Measurements from ENCODE around the gene ZBTB20.

The ZBTB20 gene

GRCh38 chr3:114856835-114857234 lies 290.3 kb downstream of the ZBTB20 start:
- peaks cover 12% of the 10 kb centered on the region; the same call in 1 of the 2 replicates for H3K4me1 ChIP-seq (ENCODE audit: low read length)
- no peak overlapping the region for H2AFZ ChIP-seq (ENCODE audit: low read length)
- no peak overlapping the region for H3K4me2 ChIP-seq (ENCODE audit: low read depth, low read length)
- no peaks in the 10 kb centered on the region for H3K79me2 ChIP-seq (ENCODE audit: low read length)
- no peak overlapping the region for H3K27ac ChIP-seq (ENCODE audit: low read length)
- no peak for DNase-seq
- no peaks in the 10 kb centered on the region for H3K27me3 ChIP-seq (replicated peaks; ENCODE audit: insufficient read depth, low read length)
- no peak overlapping the region for H3K9ac ChIP-seq (ENCODE audit: low read length)
- H3K9me3 ChIP-seq (replicated peaks; ENCODE audit: insufficient read depth, low read length), result no peaks in the 10 kb centered on the region
- no peak overlapping the region for H3K4me3 ChIP-seq (ENCODE audit: low read length)
- H3K36me3 ChIP-seq (replicated peaks; ENCODE audit: insufficient read depth, low read length), result no peaks in the 10 kb centered on the region
- H3F3A ChIP-seq (ENCODE audit: insufficient read depth, low read length), result peaks cover 9% of the 10 kb centered on the region
- no peaks in the 10 kb centered on the region for H3K9me2 ChIP-seq (replicated peaks; ENCODE audit: insufficient read depth, low read length)
- no peaks in the 10 kb centered on the region for H4K20me1 ChIP-seq (ENCODE audit: insufficient read depth, low read length)
- no peak for TF ChIP-seq EZH2 (optimal IDR thresholded peaks at IDR 0.05; ENCODE audit: low read depth, low read length)
- TF ChIP-seq EZH2phosphoT487 (IDR thresholded peaks at IDR 0.05; ENCODE audit: low read length), result no peak
- TF ChIP-seq, protein P1, sequence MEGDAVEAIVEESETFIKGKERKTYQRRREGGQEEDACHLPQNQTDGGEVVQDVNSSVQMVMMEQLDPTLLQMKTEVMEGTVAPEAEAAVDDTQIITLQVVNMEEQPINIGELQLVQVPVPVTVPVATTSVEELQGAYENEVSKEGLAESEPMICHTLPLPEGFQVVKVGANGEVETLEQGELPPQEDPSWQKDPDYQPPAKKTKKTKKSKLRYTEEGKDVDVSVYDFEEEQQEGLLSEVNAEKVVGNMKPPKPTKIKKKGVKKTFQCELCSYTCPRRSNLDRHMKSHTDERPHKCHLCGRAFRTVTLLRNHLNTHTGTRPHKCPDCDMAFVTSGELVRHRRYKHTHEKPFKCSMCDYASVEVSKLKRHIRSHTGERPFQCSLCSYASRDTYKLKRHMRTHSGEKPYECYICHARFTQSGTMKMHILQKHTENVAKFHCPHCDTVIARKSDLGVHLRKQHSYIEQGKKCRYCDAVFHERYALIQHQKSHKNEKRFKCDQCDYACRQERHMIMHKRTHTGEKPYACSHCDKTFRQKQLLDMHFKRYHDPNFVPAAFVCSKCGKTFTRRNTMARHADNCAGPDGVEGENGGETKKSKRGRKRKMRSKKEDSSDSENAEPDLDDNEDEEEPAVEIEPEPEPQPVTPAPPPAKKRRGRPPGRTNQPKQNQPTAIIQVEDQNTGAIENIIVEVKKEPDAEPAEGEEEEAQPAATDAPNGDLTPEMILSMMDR (IDR thresholded peaks at IDR 0.05; ENCODE audit: low read length), result no peak

DNA sequence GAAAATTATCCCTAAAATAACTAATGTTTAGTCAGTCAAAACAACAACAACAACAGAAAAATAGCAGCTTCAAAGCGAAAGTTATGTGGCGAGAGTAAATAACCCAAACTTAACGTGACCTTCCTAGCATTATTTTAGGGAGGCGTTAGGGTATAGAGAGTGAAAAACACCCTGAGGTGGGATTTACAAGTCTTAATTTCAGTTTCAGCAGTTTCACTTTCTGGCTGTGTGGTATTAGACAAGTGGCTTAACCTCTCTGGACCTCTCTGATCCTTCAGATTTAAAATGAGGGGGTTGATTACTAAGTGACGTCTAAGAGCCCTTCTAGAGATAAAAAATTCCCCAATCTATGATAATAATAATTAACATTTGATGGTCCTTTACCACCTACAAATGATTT lies 291.2 kb downstream of the ZBTB20 start:
- H3K4me3 ChIP-seq (ENCODE audit: low read length), result no peak overlapping the region
- H4K20me1 ChIP-seq (ENCODE audit: insufficient read depth, low read length), result no peaks in the 10 kb centered on the region
- H3K9me2 ChIP-seq (replicated peaks; ENCODE audit: insufficient read depth, low read length), result no peaks in the 10 kb centered on the region
- TF ChIP-seq EZH2phosphoT487 (IDR thresholded peaks at IDR 0.05; ENCODE audit: low read length) (no peak), EZH2 (optimal IDR thresholded peaks at IDR 0.05; ENCODE audit: low read depth, low read length) (no peak)
- TF ChIP-seq, protein P1 (IDR thresholded peaks at IDR 0.05; ENCODE audit: low read length), result no peak
- no peaks in the 10 kb centered on the region for H3K27me3 ChIP-seq (replicated peaks; ENCODE audit: insufficient read depth, low read length)
- H3K27ac ChIP-seq (ENCODE audit: low read length), result no peak overlapping the region
- H3K9ac ChIP-seq (ENCODE audit: low read length), result no peak overlapping the region
- no peak overlapping the region for H2AFZ ChIP-seq (ENCODE audit: low read length)
- no peak overlapping the region for H3K4me2 ChIP-seq (ENCODE audit: low read depth, low read length)
- H3K79me2 ChIP-seq (ENCODE audit: low read length), result no peaks in the 10 kb centered on the region
- no peaks in the 10 kb centered on the region for H3K36me3 ChIP-seq (replicated peaks; ENCODE audit: insufficient read depth, low read length)
- H3K4me1 ChIP-seq (ENCODE audit: low read length), result peaks cover 10% of the 10 kb centered on the region; the same call in 1 of the 2 replicates
- no peaks in the 10 kb centered on the region for H3K9me3 ChIP-seq (replicated peaks; ENCODE audit: insufficient read depth, low read length)
- peaks cover 8% of the 10 kb centered on the region for H3F3A ChIP-seq (ENCODE audit: insufficient read depth, low read length)
- no peak for DNase-seq

- Histone ChIP-seq H3K27ac (ENCODE audit: low read length) (no peak overlapping the region), H3K4me1 (ENCODE audit: low read length) (no peaks in the 10 kb centered on the region), H2AFZ (ENCODE audit: low read length) (no peak overlapping the region), H3F3A (ENCODE audit: insufficient read depth, low read length) (no peaks in the 10 kb centered on the region), H3K9me3 (replicated peaks; ENCODE audit: insufficient read depth, low read length) (no peaks in the 10 kb centered on the region), H3K9me2 (replicated peaks; ENCODE audit: insufficient read depth, low read length) (no peaks in the 10 kb centered on the region), H3K4me3 (ENCODE audit: low read length) (no peak overlapping the region), H3K4me2 (ENCODE audit: low read depth, low read length) (no peak overlapping the region), H3K9ac (ENCODE audit: low read length) (no peak overlapping the region), H3K27me3 (replicated peaks; ENCODE audit: insufficient read depth, low read length) (no peaks in the 10 kb centered on the region), H4K20me1 (ENCODE audit: insufficient read depth, low read length) (no peaks in the 10 kb centered on the region), H3K36me3 (replicated peaks; ENCODE audit: insufficient read depth, low read length) (no peaks in the 10 kb centered on the region), H3K79me2 (ENCODE audit: low read length) (no peaks in the 10 kb centered on the region)
- TF ChIP-seq EZH2phosphoT487 (IDR thresholded peaks at IDR 0.05; ENCODE audit: low read length) (no peak), EZH2 (optimal IDR thresholded peaks at IDR 0.05; ENCODE audit: low read depth, low read length) (no peak)
- TF ChIP-seq, protein P1 (IDR thresholded peaks at IDR 0.05; ENCODE audit: low read length), result no peak
- no peak for DNase-seq
Measured at GRCh38 chr3:114852966-114853365, 294.1 kb downstream of the ZBTB20 start.

All from MM.1S (cell line).